Lung (tissue), 12 donors: Measurements from ENCODE around the gene FILIP1L. TPM values are rescaled to one million over a fixed set of nuclear protein-coding genes. Genes with fewer than 3 reads are reported as not detected.

Experiments used
- ATAC-seq: fragments of 200-7000 bp; cut with Tn5 transposase; one replicate; pipeline ENCODE4 v1.9.1; 2020; ENCODE audit warnings: moderate number of reproducible peaks; ENCODE audit not compliant: insufficient read depth, low FRiP score
- DNase-seq, 3 donors: peaks; one replicate each; pipeline ENCODE4 v3.0.0-alpha.2; 2013 to 2017
- H3K27ac ChIP-seq, 2 donors: one replicate each; pipeline ENCODE4 v1.5.1; 2013; ENCODE audit warnings: mild to moderate bottlenecking in 2 of 2, moderate library complexity in 2 of 2, control low read depth in 1 of 2, inconsistent platforms in 1 of 2, low read depth in 1 of 2, low read length in 1 of 2
- H3K27me3 ChIP-seq, 3 donors: one replicate each; pipeline ENCODE4 v1.5.1; 2013; ENCODE audit warnings: low read length in 2 of 3; ENCODE audit not compliant: control insufficient read depth in 3 of 3, insufficient read depth in 3 of 3
- H3K36me3 ChIP-seq, 4 donors: one replicate each; pipeline ENCODE4 v1.5.1; 2013; ENCODE audit warnings: low read length in 4 of 4, mild to moderate bottlenecking in 1 of 4, moderate library complexity in 1 of 4; ENCODE audit not compliant: control insufficient read depth in 4 of 4, insufficient read depth in 4 of 4
- H3K4me1 ChIP-seq, 5 donors: one replicate each; pipeline ENCODE4 v1.5.1; 2013; ENCODE audit warnings: low read length in 5 of 5, mild to moderate bottlenecking in 2 of 5, moderate library complexity in 1 of 5; ENCODE audit not compliant: control insufficient read depth in 5 of 5, insufficient read depth in 5 of 5
- H3K4me3 ChIP-seq: one replicate; pipeline ENCODE4 v1.5.1; 2013; ENCODE audit warnings: mild to moderate bottlenecking, control low read depth, moderate library complexity
- H3K9ac ChIP-seq, 2 donors: one replicate each; pipeline ENCODE4 v1.5.1; 2013; ENCODE audit warnings: low read length in 2 of 2, control low read depth in 1 of 2; ENCODE audit not compliant: insufficient read depth in 1 of 2
- H3K9me3 ChIP-seq, 4 donors: one replicate each; pipeline ENCODE4 v1.5.1; 2013; ENCODE audit warnings: low read length in 3 of 4, mild to moderate bottlenecking in 1 of 4, moderate library complexity in 1 of 4; ENCODE audit not compliant: control insufficient read depth in 4 of 4, insufficient read depth in 3 of 4
- WGBS, 2 donors: extraction: QIAGEN DNeasy Blood & Tissue Kit; methylation state at CpG; one replicate each; pipeline ENCODE4 v1.1.7; 2013; 5-methylcytosine and 5-hydroxymethylcytosine counted together
- polyA plus RNA-seq, 2 donors: library from polyadenylated mRNA; stranded (reverse); fragments of 200-250 nt; gene quantifications; one replicate each; pipeline ENCODE4 v1.2.1, GENCODE V29; 2013
- total RNA-seq, 2 donors: library from RNA; depleted of rRNA in 1 of 2; stranded (reverse); fragments of >200 nt in 1 of 2; gene quantifications; one replicate each; pipeline ENCODE4 v1.2.1, GENCODE V29; 2014 to 2021
- TF ChIP-seq, protein P1 (sequence below): IDR thresholded peaks from 2 replicates; pipeline ENCODE4 v1.5.1; 2012; ENCODE audit warnings: mild to moderate bottlenecking; ENCODE audit errors: control extremely low read depth, extremely low read depth
- donor health status: control.
- donor health status: control.
- donor health status: Bipolar disorder and iron deficiency.
- donor health status: healthy.
- donor health status: DM: yes; HTN: yes; CAD: no.

FILIP1L gene
- total and polyA plus RNA-seq, 4 donors: 8.3 to 27.8 (median 22.5) TPM

DNA sequence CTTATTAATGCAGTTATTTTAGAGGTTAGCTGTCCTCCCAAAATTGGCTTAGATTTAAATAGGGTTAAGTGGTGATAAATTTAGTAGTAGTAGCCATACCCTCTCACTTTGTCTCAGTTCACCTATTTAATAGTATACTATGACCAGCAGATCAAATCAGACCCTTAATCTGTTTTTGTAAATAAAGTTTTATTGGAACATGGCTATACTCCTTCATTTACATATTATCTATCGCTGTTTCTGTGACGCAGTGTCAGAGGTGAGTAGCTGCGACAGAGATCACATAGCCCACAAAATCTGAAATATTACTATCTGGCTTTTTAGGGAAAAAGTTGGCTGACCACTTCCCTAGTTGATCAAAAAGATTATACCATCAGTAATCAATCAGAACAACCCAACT, 113.2 kb downstream of the FILIP1L start:
- no peaks in the 10 kb centered on the region for H3K36me3 ChIP-seq
- no peak for DNase-seq
- ATAC-seq: no peak
- 94% methylated on average over 3 of the region's 3 CpGs for WGBS, 2 donors
- H3K9me3 ChIP-seq: no peaks in the 10 kb centered on the region
- peaks cover 0 to 21% (median 0%) of the 10 kb centered on the region in 5 donors for H3K4me1 ChIP-seq
- H3K9ac ChIP-seq: no peak overlapping the region
- TF ChIP-seq, protein P1, sequence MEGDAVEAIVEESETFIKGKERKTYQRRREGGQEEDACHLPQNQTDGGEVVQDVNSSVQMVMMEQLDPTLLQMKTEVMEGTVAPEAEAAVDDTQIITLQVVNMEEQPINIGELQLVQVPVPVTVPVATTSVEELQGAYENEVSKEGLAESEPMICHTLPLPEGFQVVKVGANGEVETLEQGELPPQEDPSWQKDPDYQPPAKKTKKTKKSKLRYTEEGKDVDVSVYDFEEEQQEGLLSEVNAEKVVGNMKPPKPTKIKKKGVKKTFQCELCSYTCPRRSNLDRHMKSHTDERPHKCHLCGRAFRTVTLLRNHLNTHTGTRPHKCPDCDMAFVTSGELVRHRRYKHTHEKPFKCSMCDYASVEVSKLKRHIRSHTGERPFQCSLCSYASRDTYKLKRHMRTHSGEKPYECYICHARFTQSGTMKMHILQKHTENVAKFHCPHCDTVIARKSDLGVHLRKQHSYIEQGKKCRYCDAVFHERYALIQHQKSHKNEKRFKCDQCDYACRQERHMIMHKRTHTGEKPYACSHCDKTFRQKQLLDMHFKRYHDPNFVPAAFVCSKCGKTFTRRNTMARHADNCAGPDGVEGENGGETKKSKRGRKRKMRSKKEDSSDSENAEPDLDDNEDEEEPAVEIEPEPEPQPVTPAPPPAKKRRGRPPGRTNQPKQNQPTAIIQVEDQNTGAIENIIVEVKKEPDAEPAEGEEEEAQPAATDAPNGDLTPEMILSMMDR: no peak
- no peak overlapping the region for H3K4me3 ChIP-seq
- no peak overlapping the region for H3K27ac ChIP-seq
- H3K27me3 ChIP-seq: no peaks in the 10 kb centered on the region

DNA sequence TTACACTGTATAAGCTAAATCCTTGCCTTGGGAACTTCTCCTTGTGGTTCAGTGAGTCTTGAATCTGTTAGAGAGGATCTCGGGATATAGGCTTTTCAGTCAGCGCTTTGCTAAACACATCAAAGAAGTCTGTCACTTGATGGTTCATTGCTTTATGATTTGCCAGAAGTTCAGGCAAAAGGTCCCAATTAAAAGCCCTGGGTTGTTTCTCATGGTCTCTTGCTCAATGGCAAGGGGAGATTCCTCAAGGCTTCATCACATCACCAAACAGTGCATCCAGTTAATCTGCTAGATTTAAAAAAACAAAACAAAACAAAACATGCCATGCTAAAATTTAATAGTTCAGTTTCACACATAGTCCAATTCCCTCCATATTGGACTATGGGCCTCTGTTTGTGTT, 114.8 kb downstream of the FILIP1L start:
- Histone ChIP-seq H3K4me1 (peaks cover 0 to 13% (median 0%) of the 10 kb centered on the region in 5 donors), H3K27me3 (no peaks in the 10 kb centered on the region), H3K9me3 (peaks cover 0 to under 1% (median 0%) of the 10 kb centered on the region in 4 donors), H3K36me3 (no peaks in the 10 kb centered on the region), H3K27ac (no peak overlapping the region), H3K9ac (no peak overlapping the region), H3K4me3 (no peak overlapping the region)
- ATAC-seq: no peak
- DNase-seq: no peak
- TF ChIP-seq, protein P1: no peak
- 98% methylated on average over 2 of the region's 2 CpGs for WGBS, 2 donors

DNA sequence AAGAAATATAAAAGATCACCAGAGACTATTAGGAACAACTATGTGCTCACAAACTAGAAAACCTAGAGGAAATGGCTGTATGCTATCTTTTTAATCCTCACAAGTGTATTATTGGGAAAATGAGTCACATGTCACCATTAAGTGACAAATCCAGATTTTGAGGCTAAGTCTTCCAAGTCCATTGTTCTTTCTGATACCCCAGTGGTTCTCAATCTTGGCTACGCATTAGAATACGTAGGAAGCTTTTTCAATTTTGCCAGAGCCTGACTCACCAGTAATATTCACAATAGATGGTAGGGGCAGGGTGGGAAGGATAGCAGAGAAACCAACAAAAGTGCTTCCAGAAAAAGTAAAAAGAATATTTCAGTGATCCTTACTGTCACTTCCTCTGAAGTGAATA, 117.0 kb downstream of the FILIP1L start:
- WGBS, 2 donors: 95 to 98% methylated on average over 2 of the region's 2 CpGs
- H3K36me3 ChIP-seq: no peaks in the 10 kb centered on the region
- H3K27me3 ChIP-seq: no peaks in the 10 kb centered on the region
- TF ChIP-seq, protein P1: no peak
- H3K4me3 ChIP-seq: no peak overlapping the region
- H3K27ac ChIP-seq: no peak overlapping the region
- ATAC-seq (no peak), DNase-seq (no peak)
- H3K4me1 ChIP-seq: no peaks in the 10 kb centered on the region
- no peak overlapping the region for H3K9ac ChIP-seq
- H3K9me3 ChIP-seq: peaks cover 0 to 3% (median 0%) of the 10 kb centered on the region in 4 donors

DNA sequence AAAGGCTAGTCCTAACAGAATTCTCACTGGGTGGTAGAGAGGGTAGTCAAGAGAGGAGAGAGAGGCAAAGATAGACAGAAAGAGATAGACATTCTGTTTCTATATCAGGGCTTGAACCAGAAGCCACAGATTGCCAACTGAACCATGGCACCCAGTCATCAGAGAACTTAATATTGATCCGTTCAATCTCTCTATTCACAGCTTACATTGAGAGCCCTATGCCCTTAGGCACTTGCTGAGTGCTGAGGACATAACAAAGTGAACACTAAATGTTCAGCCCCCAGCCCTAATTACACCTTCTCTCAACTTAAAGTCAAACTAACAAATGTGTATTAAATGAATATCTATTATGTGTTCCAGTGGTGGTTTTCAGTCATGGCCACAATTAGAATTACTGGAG, 124.1 kb downstream of the FILIP1L start:
- no peak overlapping the region for H3K4me3 ChIP-seq
- no peaks in the 10 kb centered on the region for H3K27me3 ChIP-seq
- no peak overlapping the region for H3K9ac ChIP-seq
- no peaks in the 10 kb centered on the region for H3K36me3 ChIP-seq
- TF ChIP-seq, protein P1: no peak
- H3K27ac ChIP-seq: no peak overlapping the region
- no peak for DNase-seq
- WGBS, 2 donors: 93 to 100% methylated on average over 1 of the region's 1 CpG
- H3K9me3 ChIP-seq: peaks cover 0 to 3% (median 0%) of the 10 kb centered on the region in 4 donors
- no peak for ATAC-seq
- no peaks in the 10 kb centered on the region for H3K4me1 ChIP-seq
